HG03196 (cell line): Measurements from ENCODE around the gene NR4A2.
"Not testable (repeated sequence)": the region's sequence is repeated elsewhere in the genome, so short reads cannot be mapped to it uniquely, and the experiment has no call there.

Source experiments
- ATAC-seq: cut with Tn5 transposase; IDR thresholded peaks from one replicate; pipeline ENCODE4 v1.9.1; 2021; ENCODE audit not compliant: unreplicated experiment

The NR4A2 gene

DNA sequence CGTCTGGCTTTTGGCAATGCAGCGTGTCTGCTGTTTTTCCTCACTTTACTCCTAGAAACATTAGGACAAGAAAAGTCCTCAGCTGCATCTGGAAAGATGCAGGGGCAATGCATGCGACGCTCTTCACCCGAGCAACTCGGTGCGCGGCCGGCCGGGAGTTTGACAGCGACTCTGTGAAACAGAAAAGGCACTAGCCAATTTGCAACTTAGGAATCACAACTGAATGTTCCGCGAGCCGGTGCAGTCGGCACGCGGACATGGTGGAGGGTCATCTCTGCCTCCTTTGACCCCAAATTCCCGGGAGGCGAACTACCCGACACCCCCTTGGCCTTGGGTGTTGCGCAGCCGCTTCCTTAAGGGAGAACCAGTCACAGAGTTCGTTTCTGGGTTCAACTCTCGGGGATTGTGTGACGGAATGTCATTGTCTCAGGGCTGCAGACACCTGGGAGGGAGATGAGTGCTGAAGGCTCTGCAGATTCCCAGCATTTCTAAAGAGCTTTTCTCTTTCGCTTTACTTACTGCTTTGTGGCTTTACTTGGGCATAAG lies 9.8 kb downstream of the NR4A2 start:
- ATAC-seq: peak; percentile 7

DNA sequence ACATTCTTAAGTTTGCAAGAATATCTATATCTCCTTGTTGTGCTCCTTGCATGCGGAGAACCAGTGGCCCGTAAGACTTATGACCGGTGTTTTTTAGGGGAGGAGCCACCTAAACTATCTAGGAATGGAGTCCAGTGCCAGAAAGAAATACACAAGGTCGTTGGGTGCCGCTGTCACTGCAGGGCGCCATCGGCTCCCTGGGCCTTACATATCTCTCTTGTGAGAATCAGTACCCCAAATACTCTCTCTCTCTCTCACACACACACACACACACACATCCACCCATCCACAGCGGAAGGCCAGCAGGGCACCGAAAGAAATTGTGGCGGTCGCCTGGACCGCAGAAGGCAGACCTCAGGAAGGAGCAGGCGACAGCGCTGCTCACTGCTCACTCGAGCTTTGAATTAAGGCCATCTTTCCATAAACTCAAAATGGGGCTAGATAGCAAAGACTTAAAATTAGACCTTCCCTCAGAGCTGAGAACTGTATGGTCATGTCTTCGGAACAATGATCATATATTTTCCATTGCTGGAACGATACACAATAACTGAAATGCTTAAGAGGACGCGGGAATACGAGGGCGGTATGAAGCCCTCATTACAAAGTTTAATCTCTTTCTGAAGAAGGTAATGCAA lies 10.4 kb downstream of the NR4A2 start:
- peak; percentile 79 for ATAC-seq

GRCh38 chr2:156321243-156321904 lies 11.1 kb downstream of the NR4A2 start:
- ATAC-seq: no peak

DNA sequence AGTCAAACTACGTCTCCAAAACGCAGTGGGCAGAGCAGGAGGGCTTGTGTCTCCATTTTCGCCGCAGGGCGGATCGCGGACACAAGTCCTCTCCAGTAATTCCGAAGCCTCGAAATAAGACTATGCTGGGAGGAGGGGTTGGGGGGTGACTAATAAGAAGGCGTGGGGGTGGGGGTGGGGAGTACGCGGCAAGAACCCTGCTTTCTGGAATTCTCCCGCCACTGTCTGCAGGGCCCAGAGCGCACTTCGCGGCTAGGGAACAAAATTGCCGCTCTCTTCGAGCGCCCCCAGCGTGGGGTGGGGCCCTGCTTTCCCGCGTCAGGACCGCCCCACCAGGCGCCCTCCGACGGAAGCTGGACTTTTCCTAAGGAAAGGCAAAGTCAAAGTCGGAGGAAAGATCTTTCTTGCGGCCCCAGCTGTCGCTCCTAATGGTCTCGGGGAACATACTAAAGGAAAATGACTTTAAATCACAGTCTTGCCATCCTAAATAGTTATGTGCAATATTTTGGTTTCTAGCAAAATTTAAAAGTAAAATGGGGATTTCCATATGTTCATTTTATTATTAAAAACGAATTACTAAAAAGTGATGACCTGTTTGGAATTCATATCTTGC lies 11.9 kb downstream of the NR4A2 start:
- ATAC-seq: no peak

- no peak for ATAC-seq
Observed at GRCh38 chr2:156319811-156320485, 12.6 kb downstream of the NR4A2 start.

- no peak for ATAC-seq
Observed at GRCh38 chr2:156317631-156318030, 14.9 kb downstream of the NR4A2 start.

DNA sequence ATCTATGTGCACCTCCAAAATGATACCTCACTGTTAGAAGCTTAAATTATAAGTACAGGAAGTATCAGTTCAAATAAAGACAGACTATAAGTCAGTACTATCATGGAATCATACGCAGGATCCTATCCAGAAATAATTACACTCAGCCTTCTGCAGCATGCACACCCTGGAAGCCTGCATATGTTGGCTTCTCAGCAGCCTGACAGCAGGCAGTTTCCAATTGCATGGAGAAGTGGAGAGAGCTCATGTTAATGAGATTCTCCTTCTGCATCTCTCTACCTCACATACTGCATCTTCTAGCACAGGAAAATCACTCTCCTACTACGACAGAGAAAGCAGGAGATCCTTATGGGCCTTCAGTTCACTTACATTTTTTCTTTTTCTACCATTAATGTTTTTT lies 20.5 kb downstream of the NR4A2 start:
- ATAC-seq: no peak

GRCh38 chr2:156310773-156311172 lies 21.7 kb downstream of the NR4A2 start:
- ATAC-seq: no peak

DNA sequence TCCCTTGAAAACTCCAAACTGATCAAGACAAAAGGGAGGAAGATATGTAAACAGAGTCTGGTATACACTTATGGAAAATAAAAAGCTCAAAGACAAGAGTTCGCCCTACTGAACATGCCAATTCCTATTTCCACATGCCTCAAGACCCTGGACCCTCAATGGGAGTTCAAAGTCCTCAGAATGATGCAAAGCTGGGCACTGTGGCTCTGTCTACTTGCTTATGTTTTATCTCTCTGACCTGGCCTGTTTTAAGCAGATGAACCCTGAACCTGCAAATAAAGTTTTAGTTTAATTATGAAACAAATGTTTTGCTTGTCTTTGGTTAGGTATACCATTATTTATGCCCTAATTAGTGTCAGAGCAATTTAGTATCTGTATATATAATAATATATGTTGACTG lies 22.6 kb downstream of the NR4A2 start:
- no peak for ATAC-seq

DNA sequence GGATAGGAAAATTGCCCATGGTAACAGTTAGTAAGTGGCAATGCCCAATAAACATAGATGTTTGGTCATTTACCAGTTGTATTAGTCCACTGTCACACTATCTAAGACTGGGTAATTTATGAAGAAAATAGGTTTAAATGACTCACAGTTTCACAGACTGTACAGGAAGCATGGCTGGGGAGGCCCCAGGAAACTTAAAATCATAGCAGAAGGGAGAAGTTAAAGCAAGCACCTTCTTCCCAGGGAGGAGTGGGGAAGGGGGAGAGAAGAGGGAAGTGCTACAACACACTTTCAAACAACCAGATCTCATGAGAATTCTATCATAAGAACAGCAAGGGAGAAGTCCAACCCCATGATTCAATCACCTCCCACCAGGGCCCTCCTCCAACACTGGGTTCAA lies 23.4 kb downstream of the NR4A2 start:
- peak; percentile 83 for ATAC-seq

DNA sequence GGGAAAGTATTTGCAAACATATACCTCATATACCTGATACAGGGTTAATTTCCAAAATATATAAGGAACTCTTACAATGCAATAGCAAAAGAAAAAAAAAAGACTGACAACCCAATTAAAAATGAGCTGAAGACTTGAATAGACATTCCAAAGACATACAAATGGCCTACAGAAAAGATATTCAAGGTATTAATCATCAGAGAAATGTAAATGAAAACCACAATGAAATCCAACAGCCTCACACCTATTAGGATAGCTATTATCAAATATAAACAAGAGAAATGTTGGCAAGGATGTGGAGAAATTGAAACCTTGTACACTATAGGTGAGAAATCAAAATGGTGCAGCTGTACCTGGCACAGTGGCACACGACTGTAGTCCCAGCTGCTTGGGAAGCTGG lies 25.7 kb downstream of the NR4A2 start:
- ATAC-seq: no peak

DNA sequence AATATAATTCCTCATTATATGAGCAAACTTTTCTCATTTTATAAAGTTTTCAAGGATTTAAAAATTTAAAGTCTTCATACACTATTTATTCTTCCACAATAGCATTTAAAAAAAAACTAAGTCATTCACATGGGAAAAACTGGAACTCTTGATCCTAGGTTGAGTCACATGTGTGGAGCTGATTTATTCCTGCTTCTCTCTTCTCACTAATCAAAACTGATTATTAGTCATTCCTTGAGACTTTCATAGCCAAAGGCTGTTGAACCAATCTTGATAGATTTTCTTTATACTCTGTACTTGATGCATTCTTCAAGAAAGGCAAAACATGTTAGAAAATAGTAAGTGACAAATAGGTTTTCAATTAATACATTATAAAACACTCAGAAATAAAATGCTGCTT lies 27.4 kb downstream of the NR4A2 start:
- no peak for ATAC-seq

DNA sequence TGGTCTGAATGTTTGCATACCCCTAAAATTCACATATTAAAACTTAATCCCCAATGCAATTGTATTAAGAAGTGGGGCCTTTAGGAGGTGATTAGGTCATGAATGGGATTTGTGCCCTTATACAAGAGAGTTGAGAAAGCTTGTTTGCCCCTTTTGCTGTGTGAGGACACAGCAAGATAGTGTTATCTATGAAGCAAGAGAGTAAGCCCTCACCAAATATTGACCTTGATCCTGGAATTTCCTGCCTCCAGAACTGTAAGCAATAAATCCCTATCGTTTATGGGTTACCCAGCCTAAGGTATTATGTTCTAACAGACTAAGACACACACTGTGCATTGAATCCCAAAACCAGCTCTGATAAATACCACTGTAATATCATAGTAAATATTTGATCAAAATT lies 32.2 kb downstream of the NR4A2 start:
- ATAC-seq: no peak

GRCh38 chr2:156294945-156295580 lies 37.5 kb downstream of the NR4A2 start:
- ATAC-seq: no peak

DNA sequence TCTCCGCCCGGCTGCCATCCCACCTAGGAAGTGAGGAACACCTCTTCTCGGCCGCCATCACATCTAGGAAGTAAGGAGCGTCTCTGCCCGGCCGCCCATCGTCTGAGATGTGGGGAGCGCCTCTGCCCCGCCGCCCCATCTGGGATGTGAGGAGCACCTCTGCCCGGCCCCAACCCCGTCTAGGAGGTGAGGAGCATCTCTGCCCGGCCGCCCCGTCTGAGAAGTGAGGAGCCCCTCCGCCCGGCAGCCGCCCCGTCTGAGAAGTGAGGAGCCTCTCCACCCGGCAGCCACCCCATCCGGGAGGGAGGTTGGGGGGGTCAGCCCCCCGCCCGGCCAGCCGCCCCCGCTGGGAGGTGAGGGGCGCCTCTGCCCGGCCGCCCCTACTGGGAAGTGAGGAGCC lies 39.1 kb downstream of the NR4A2 start:
- not testable (repeated sequence) for ATAC-seq

- no peak for ATAC-seq
Observed at GRCh38 chr2:156279446-156280150, 52.9 kb downstream of the NR4A2 start.
